CD4-positive, alpha-beta T cell treated with Interleukin-10 for 1 hour (primary cell): ENCODE results near the gene GRK1.

Source experiments
- DNase-seq: peaks from one replicate; pipeline ENCODE4 v3.0.0-alpha.2; 2020

The GRK1 gene

GRCh38 chr13:113763254-113763653, 96.2 kb downstream of the GRK1 start:
- DNase-seq, result no peak

GRCh38 chr13:113763961-113764792, 97.2 kb downstream of the GRK1 start:
- DNase-seq, result no peak

- no peak for DNase-seq
Measured at GRCh38 chr13:113764793-113765563, 98.0 kb downstream of the GRK1 start.

GRCh38 chr13:113765564-113765910, 98.5 kb downstream of the GRK1 start:
- no peak for DNase-seq

GRCh38 chr13:113766035-113766800, 99.2 kb downstream of the GRK1 start:
- no peak for DNase-seq

- DNase-seq, result no peak
Measured at GRCh38 chr13:113767366-113767765, 100.3 kb downstream of the GRK1 start.

GRCh38 chr13:113768018-113768905, 101.2 kb downstream of the GRK1 start:
- no peak for DNase-seq

- no peak for DNase-seq
Measured at GRCh38 chr13:113769106-113769505, 102.1 kb downstream of the GRK1 start.

- DNase-seq, result no peak
Measured at GRCh38 chr13:113769881-113770280, 102.9 kb downstream of the GRK1 start.

GRCh38 chr13:113770441-113770840, 103.4 kb downstream of the GRK1 start:
- DNase-seq, result no peak

GRCh38 chr13:113770937-113771336, 103.9 kb downstream of the GRK1 start:
- no peak for DNase-seq

- DNase-seq, result no peak
Measured at GRCh38 chr13:113771709-113772331, 104.8 kb downstream of the GRK1 start.

GRCh38 chr13:113774177-113775107, 107.4 kb downstream of the GRK1 start:
- no peak for DNase-seq

- DNase-seq, result no peak
Measured at GRCh38 chr13:113775451-113776145, 108.6 kb downstream of the GRK1 start.

GRCh38 chr13:113776231-113777125, 109.5 kb downstream of the GRK1 start:
- no peak for DNase-seq

GRCh38 chr13:113777311-113778260, 110.6 kb downstream of the GRK1 start:
- DNase-seq, result no peak

- DNase-seq, result no peak
Measured at GRCh38 chr13:113781571-113781970, 114.6 kb downstream of the GRK1 start.

GRCh38 chr13:113782472-113782871, 115.5 kb downstream of the GRK1 start:
- DNase-seq, result no peak
